C4-2B (cell line): ENCODE measurements around the gene PPP4R3B.

Experiments used
- CTCF ChIP-seq: fragments of 450-650 bp; conservative IDR thresholded peaks from 2 replicates; pipeline ENCODE4 v1.5.1; 2017; ENCODE audit warnings: mild to moderate bottlenecking
- ZFX ChIP-seq: fragments of 450-650 bp; IDR thresholded peaks from 2 replicates; pipeline ENCODE4 v1.6.1; 2017

GRCh38 chr2:55518841-55519165 is 98.6 kb downstream of the PPP4R3B start:
- TF ChIP-seq CTCF (no peak), ZFX (no peak)
